CD14-positive monocyte (primary cell): ENCODE results near the gene SCNN1A. TPM values are rescaled to one million over a fixed set of nuclear protein-coding genes. Genes with fewer than 3 reads are reported as not detected.

Experiments
- DNase-seq, 3 donors: peaks; one replicate each; pipeline ENCODE4 v3.0.0-alpha.2; 2011 to 2022
- H2AFZ ChIP-seq: 2 replicates; pipeline ENCODE4 v1.6.0; 2012; ENCODE audit warnings: mild to moderate bottlenecking, low read depth, low read length, inconsistent platforms; ENCODE audit not compliant: insufficient read depth, poor library complexity, severe bottlenecking
- H3K27ac ChIP-seq, 2 donors: 1 replicate in 1 of 2; 2 replicates in 1 of 2; pipeline ENCODE4 v1.5.1; 2012 to 2013; ENCODE audit warnings: low read length in 2 of 2, control low read depth in 1 of 2, inconsistent platforms in 1 of 2, low read depth in 1 of 2, mild to moderate bottlenecking in 1 of 2
- H3K27me3 ChIP-seq, 2 donors: one replicate each; pipeline versions ENCODE4 v1.6.0 to v1.6.1; 2011 to 2013; ENCODE audit warnings: low read length in 2 of 2; ENCODE audit not compliant: control insufficient read depth in 2 of 2, insufficient read depth in 2 of 2
- H3K36me3 ChIP-seq, 2 donors: replicated peaks in 1 of 2; 1 replicate in 1 of 2; 2 replicates in 1 of 2; pipeline versions ENCODE4 v1.5.1 to v1.6.1; 2012 to 2013; ENCODE audit warnings: low read length in 2 of 2, control low read depth in 1 of 2, inconsistent platforms in 1 of 2, mild to moderate bottlenecking in 1 of 2; ENCODE audit not compliant: insufficient read depth in 2 of 2, control insufficient read depth in 1 of 2
- H3K4me1 ChIP-seq, 2 donors: 1 replicate in 1 of 2; 2 replicates in 1 of 2; pipeline versions ENCODE4 v1.5.1 to v1.6.1; 2012 to 2013; ENCODE audit warnings: low read length in 2 of 2, control low read depth in 1 of 2, inconsistent platforms in 1 of 2, mild to moderate bottlenecking in 1 of 2, moderate library complexity in 1 of 2; ENCODE audit not compliant: insufficient read depth in 2 of 2, control insufficient read depth in 1 of 2
- H3K4me2 ChIP-seq: replicated peaks from 2 replicates; pipeline ENCODE3; 2012; ENCODE audit warnings: low read length, moderate library complexity, mild to moderate bottlenecking; ENCODE audit not compliant: poor library complexity, severe bottlenecking; ENCODE audit errors: extremely low read depth
- H3K4me3 ChIP-seq, 3 experiments: fragments of 200-600 bp in 1 of 3; sonication (generic) in 1 of 3; replicated peaks in 1 of 3; 1 replicate in 2 of 3; 2 replicates in 1 of 3; pipeline ENCODE4 v1.5.1; 2011 to 2013; ENCODE audit warnings: low read length in 3 of 3, mild to moderate bottlenecking in 3 of 3, control low read depth in 2 of 3, low read depth in 2 of 3, inconsistent platforms in 1 of 3, moderate library complexity in 1 of 3
- H3K79me2 ChIP-seq: 2 replicates; pipeline ENCODE4 v1.6.0; 2012; ENCODE audit warnings: mild to moderate bottlenecking, control low read depth, inconsistent platforms, low read length, moderate library complexity; ENCODE audit not compliant: insufficient read depth
- H3K9ac ChIP-seq: 2 replicates; pipeline ENCODE4 v1.6.0; 2017; ENCODE audit warnings: low read length, mild to moderate bottlenecking; ENCODE audit not compliant: insufficient read depth, poor library complexity, severe bottlenecking
- H3K9me3 ChIP-seq, 2 donors: replicated peaks in 1 of 2; 1 replicate in 1 of 2; 2 replicates in 1 of 2; pipeline versions ENCODE4 v1.5.1 to v1.6.1; 2012 to 2013; ENCODE audit warnings: low read length in 2 of 2, control low read depth in 1 of 2; ENCODE audit not compliant: control insufficient read depth in 1 of 2, insufficient read depth in 1 of 2
- H4K20me1 ChIP-seq: 2 replicates; pipeline ENCODE4 v1.6.0; 2012; ENCODE audit warnings: mild to moderate bottlenecking, low read length, control low read depth, moderate library complexity; ENCODE audit not compliant: insufficient read depth
- H3K27ac Mint-ChIP-seq, 7 donors: one replicate each; pipeline ENCODE4 v1.8.0; 2020; ENCODE audit warnings: mild to moderate bottlenecking in 7 of 7, mixed read lengths in 7 of 7, moderate library complexity in 6 of 7, inconsistent platforms in 2 of 7
- H3K27me3 Mint-ChIP-seq, 3 donors: one replicate each; pipeline ENCODE4 v1.8.0; 2021 to 2022; ENCODE audit warnings: low read depth in 3 of 3, mild to moderate bottlenecking in 3 of 3, mixed read lengths in 3 of 3, moderate library complexity in 3 of 3, inconsistent platforms in 1 of 3
- H3K36me3 Mint-ChIP-seq, 2 donors: one replicate each; pipeline ENCODE4 v1.8.0; 2020; ENCODE audit warnings: mixed read lengths in 2 of 2, inconsistent platforms in 1 of 2, mild to moderate bottlenecking in 1 of 2
- H3K4me1 Mint-ChIP-seq: one replicate; pipeline ENCODE4 v1.8.0; 2020; ENCODE audit warnings: mild to moderate bottlenecking, mixed read lengths
- H3K4me3 Mint-ChIP-seq, 2 donors: one replicate each; pipeline ENCODE4 v1.8.0; 2020; ENCODE audit warnings: mild to moderate bottlenecking in 2 of 2, mixed read lengths in 2 of 2, moderate library complexity in 1 of 2
- H3K9me3 Mint-ChIP-seq, 7 donors: one replicate each; pipeline ENCODE4 v1.8.0; 2020 to 2022; ENCODE audit warnings: mixed read lengths in 7 of 7, mild to moderate bottlenecking in 6 of 7, moderate library complexity in 6 of 7, inconsistent platforms in 2 of 7
- WGBS: methylation state at CpG from one replicate; pipeline ENCODE4 v1.1.5; 2013; ENCODE audit warnings: missing lambda C conversion rate; ENCODE audit not compliant: insufficient coverage; 5-methylcytosine and 5-hydroxymethylcytosine counted together
- intact Hi-C, 2 donors: fragments of 100-400 bp; cut with micrococcal nuclease; formaldehyde crosslinking; loops; one replicate each; pipeline versions ENCODE4 v1.15.0 to v1.15.1; 2023
- polyA plus RNA-seq, 3 donors: library from polyadenylated mRNA; depleted of rRNA in 1 of 3; unstranded in 2 of 3; stranded (reverse) in 1 of 3; fragments of 300-500 nt in 2 of 3; fragments of >200 nt in 1 of 3; fragmentation: Illumina TruSeq in 2 of 3; gene quantifications; 1 replicate in 2 of 3; 2 replicates in 1 of 3; pipeline ENCODE4 v1.2.3, GENCODE V29; 2012 to 2021
- TF ChIP-seq, protein P1 (sequence below): fragments of 200-600 bp; IDR thresholded peaks from one replicate; pipeline ENCODE4 v1.8.0; 2022; ENCODE audit warnings: antibody characterized with exemption, mild to moderate bottlenecking

SCNN1A gene
- polyA plus RNA-seq, 3 donors, result 0.11 to 0.68 (median 0.63) TPM

DNA sequence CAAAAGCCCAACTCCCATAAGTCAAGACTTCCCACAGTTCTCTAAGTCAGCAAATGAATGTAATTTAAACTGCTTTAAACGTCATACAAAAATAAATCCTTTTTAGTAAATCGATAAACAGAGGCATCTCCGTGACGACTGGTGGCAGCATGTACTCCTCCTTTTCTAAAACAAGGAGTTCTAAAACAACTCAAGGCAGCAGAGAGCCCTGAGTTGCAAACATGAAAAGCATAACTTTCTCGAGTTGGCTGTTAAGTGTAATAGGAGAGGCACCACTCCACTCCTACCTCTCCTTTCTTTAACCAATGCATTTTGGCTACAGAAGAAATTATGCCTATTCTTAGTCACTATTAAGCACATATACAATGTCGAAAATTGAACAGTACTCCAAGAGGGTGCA lies 30.6 kb upstream of the SCNN1A start:
- WGBS, result 92% methylated on average over 4 of the region's 6 CpGs
- no peaks in the 10 kb centered on the region for H3K36me3 ChIP-seq

DNA sequence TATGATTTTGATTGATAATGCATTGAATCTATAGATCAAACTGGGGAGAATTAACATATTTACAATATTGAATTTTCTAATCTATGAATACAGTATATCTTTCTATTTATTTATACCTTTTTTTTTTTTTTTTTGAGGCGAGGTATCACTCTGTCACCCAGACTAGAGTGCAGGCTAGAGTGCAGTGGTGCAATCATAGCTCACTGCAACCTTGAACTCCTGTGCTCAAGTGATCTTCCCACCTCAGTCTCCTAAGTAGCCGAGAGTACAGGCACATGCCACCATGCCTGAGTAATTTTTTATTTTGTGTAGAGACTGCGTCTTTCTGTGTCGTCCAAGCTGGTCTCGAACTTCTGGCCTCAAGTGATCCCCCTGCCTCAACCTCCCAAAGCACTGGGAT lies 29.0 kb upstream of the SCNN1A start:
- H3K9me3 ChIP-seq, result no peaks in the 10 kb centered on the region
- H4K20me1 ChIP-seq, result no peaks in the 10 kb centered on the region
- no peaks in the 10 kb centered on the region for H3K79me2 ChIP-seq
- no peak for DNase-seq
- Mint-ChIP-seq H3K36me3 (peaks cover 12 to 15% of the 10 kb centered on the region in 2 donors), H3K9me3 (peaks cover 0 to 3% (median 0%) of the 10 kb centered on the region in 7 donors), H3K4me1 (no peaks in the 10 kb centered on the region), H3K27ac (no peak overlapping the region), H3K27me3 (peaks cover 0 to 2% (median 2%) of the 10 kb centered on the region in 3 donors), H3K4me3 (no peak overlapping the region)
- H3K4me1 ChIP-seq, result no peaks in the 10 kb centered on the region
- H3K27me3 ChIP-seq, result no peaks in the 10 kb centered on the region
- no peak overlapping the region for H3K9ac ChIP-seq
- no peak overlapping the region for H3K4me3 ChIP-seq
- no peak overlapping the region for H2AFZ ChIP-seq
- TF ChIP-seq, protein P1, sequence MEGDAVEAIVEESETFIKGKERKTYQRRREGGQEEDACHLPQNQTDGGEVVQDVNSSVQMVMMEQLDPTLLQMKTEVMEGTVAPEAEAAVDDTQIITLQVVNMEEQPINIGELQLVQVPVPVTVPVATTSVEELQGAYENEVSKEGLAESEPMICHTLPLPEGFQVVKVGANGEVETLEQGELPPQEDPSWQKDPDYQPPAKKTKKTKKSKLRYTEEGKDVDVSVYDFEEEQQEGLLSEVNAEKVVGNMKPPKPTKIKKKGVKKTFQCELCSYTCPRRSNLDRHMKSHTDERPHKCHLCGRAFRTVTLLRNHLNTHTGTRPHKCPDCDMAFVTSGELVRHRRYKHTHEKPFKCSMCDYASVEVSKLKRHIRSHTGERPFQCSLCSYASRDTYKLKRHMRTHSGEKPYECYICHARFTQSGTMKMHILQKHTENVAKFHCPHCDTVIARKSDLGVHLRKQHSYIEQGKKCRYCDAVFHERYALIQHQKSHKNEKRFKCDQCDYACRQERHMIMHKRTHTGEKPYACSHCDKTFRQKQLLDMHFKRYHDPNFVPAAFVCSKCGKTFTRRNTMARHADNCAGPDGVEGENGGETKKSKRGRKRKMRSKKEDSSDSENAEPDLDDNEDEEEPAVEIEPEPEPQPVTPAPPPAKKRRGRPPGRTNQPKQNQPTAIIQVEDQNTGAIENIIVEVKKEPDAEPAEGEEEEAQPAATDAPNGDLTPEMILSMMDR, result no peak
- no peak overlapping the region for H3K4me2 ChIP-seq
- H3K27ac ChIP-seq, result no peak overlapping the region
- intact Hi-C loops, result no loop called here
- no CpG with 5 or more reads among the region's 5 CpGs for WGBS
- peaks cover 0 to 3% of the 10 kb centered on the region in 2 donors for H3K36me3 ChIP-seq

More for the DNA sequence above, 30.6 kb upstream of the SCNN1A start:
- Histone ChIP-seq H3K79me2 (no peaks in the 10 kb centered on the region), H3K4me1 (no peaks in the 10 kb centered on the region), H3K4me2 (no peak overlapping the region), H3K27me3 (no peaks in the 10 kb centered on the region), H2AFZ (no peak overlapping the region), H3K27ac (no peak overlapping the region), H3K4me3 (no peak overlapping the region), H3K9me3 (no peaks in the 10 kb centered on the region), H3K9ac (no peak overlapping the region), H4K20me1 (no peaks in the 10 kb centered on the region)
- H3K4me3 Mint-ChIP-seq, result no peak overlapping the region
- peaks cover 0 to 2% (median 2%) of the 10 kb centered on the region in 3 donors for H3K27me3 Mint-ChIP-seq
- H3K27ac Mint-ChIP-seq, result peak overlapping the region in 2 of 7 donors; percentile 8 to 58
- TF ChIP-seq, protein P1, result no peak
- no peak for DNase-seq
- H3K4me1 Mint-ChIP-seq, result no peaks in the 10 kb centered on the region
- H3K9me3 Mint-ChIP-seq, result peaks cover 0 to 3% (median 0%) of the 10 kb centered on the region in 7 donors
- intact Hi-C loops, result no loop called here
- H3K36me3 Mint-ChIP-seq, result peaks cover 7 to 10% of the 10 kb centered on the region in 2 donors
